CD4-positive, alpha-beta T cell treated with Interleukin-17A for 4 hours (primary cell): Measurements from ENCODE around the gene SLC25A1.
A peak's percentile ranks its signal among the peaks of the same experiment; 100 is the strongest.

Source experiments
- DNase-seq: peaks from one replicate; pipeline ENCODE4 v3.0.0-alpha.2; 2020; ENCODE audit warnings: mixed read lengths

The SLC25A1 gene

GRCh38 chr22:19180234-19180633 lies 1.7 kb upstream of the SLC25A1 start:
- DNase-seq = no peak

GRCh38 chr22:19179497-19180048 lies 1.0 kb upstream of the SLC25A1 start:
- DNase-seq = peak; percentile 57

- peak; percentile 71 for DNase-seq
These were observed 375 bp downstream of the SLC25A1 start for GRCh38 chr22:19178065-19178656.

GRCh38 chr22:19177164-19178064 lies 1.1 kb downstream of the SLC25A1 start:
- DNase-seq = no peak

GRCh38 chr22:19176732-19177131 lies 1.8 kb downstream of the SLC25A1 start:
- DNase-seq = no peak

DNA sequence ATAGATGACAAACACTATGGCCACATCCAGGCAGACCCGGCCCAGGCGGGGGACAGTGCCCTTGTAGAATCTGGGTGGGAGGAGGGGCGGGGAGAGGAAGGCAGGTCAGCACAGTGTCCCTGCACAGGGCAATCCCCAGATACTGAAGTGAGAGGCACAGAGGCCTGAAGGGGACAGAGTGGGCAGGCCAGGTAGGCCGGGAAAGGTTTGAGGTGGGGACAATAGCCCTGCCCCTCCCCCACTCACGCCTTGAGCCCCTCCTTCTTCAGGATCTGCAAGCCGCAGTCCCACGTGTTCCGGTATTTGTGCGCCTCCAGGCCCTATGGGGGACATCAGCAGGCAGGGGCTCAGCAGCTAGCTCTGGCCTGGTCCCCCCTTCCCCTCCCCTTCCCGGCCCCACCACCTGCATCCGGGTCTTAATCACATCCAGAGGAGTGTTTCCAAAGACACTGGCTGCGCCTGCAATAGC lies 2.3 kb downstream of the SLC25A1 start:
- no peak for DNase-seq

DNA sequence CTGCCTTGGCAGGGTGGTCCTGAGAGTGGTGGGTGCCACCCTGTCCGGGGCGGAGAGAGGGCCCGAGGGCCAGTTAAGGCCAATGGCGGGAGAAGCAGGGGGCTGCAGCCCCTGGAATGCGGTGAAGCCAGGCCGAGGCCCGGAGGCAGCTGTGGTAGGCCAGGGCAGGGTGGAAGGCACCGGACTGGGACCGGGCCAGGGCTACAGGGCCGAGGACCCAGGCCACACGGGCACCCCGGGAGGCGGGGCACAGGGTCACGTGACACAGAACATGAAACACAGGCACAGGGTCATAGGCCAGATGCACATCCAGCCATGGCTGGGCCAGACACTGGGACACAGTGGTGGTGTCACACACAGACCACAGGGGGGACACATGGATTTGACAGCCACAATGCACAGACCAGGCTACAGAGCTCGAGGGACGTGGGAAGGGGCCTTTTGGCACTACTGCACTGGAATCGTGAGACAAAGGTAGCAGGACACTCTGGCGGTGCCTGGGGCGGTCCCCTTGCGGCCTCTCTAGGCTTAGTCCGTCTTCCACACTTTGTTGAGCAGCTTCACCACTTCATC lies 2.8 kb downstream of the SLC25A1 start:
- no peak for DNase-seq

- DNase-seq = no peak
These were observed 3.4 kb downstream of the SLC25A1 start for GRCh38 chr22:19175026-19175601.

- no peak for DNase-seq
These were observed 4.2 kb downstream of the SLC25A1 start for GRCh38 chr22:19174106-19175025.

- no peak for DNase-seq
These were observed 5.2 kb downstream of the SLC25A1 start for GRCh38 chr22:19173047-19174035.

DNA sequence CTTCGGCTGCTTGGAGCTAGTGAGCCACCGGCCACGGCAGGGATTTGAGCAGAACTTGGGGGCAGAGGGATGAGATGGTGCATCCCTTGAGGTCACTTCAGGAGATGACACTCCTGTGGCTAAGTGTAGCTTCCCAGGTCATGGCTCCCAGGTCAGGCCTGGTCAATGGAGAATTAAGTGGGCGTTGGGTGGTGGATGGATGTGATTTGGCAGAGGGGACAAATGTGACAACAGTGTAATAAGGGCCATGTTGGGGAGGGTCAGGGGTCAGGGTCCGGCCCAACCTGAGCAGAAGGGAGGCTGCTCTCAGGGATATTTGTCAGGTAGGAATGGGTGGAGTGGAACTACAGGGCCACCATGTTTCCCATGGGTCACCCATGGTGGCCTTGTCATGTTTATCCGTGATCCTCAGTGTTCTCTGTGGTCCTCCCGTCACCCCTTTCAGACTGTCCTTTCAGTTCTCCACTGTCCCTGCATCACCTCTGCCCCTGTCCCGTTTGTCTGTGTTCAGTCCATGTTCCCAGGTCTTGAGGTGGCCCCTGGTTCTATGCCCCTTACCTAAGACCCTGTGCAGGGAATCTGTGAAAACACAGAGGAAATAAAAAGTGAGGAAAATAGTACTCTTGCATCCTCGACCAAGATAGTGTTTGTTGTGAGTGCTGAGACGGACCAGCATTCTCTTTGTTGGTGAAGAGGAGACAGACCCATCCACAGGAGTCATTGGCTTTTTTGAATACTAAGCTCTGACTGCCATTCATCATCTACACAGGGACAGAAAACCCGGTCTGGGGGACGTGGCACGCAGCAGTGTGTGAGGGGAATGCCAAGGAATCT lies 6.1 kb downstream of the SLC25A1 start:
- no peak for DNase-seq

- no peak for DNase-seq
These were observed 8.6 kb downstream of the SLC25A1 start for GRCh38 chr22:19169947-19170318.

- DNase-seq = no peak
These were observed 9.3 kb downstream of the SLC25A1 start for GRCh38 chr22:19169002-19169946.

- DNase-seq = no peak
These were observed 10.2 kb downstream of the SLC25A1 start for GRCh38 chr22:19168088-19168890.

- DNase-seq = no peak
These were observed 11.2 kb downstream of the SLC25A1 start for GRCh38 chr22:19167106-19167869.

- no peak for DNase-seq
These were observed 12.1 kb downstream of the SLC25A1 start for GRCh38 chr22:19166421-19166820.

GRCh38 chr22:19164425-19164824 lies 14.1 kb downstream of the SLC25A1 start:
- no peak for DNase-seq
